Measurements from ENCODE around the gene BOLA3.

DNA sequence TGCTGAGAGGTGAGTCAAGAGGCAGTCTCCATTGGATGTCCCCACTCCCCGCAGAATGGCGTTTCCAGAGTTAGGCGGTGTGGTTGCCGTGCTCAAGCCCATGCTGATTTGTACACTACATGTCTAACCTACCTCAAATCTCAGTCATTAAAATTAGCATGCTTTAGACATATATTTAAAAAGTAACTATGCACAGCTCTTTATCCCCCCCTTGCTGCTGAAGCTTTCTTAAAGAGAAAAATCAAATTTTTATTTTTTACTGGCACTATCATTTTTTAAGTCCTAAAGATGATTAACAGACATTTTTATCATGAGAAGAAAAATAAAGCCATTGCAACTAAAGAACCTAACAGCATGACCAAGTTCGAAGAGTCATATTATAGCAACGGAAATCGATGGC is 42.9 kb downstream of the BOLA3 start:
- TF ChIP-seq, protein P1, sequence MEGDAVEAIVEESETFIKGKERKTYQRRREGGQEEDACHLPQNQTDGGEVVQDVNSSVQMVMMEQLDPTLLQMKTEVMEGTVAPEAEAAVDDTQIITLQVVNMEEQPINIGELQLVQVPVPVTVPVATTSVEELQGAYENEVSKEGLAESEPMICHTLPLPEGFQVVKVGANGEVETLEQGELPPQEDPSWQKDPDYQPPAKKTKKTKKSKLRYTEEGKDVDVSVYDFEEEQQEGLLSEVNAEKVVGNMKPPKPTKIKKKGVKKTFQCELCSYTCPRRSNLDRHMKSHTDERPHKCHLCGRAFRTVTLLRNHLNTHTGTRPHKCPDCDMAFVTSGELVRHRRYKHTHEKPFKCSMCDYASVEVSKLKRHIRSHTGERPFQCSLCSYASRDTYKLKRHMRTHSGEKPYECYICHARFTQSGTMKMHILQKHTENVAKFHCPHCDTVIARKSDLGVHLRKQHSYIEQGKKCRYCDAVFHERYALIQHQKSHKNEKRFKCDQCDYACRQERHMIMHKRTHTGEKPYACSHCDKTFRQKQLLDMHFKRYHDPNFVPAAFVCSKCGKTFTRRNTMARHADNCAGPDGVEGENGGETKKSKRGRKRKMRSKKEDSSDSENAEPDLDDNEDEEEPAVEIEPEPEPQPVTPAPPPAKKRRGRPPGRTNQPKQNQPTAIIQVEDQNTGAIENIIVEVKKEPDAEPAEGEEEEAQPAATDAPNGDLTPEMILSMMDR (IDR thresholded peaks at IDR 0.05; ENCODE audit: poor library complexity, severe bottlenecking), result no peak
- TF ChIP-seq EZH2 (IDR thresholded peaks at IDR 0.05; ENCODE audit: borderline replicate concordance, insufficient read depth, low read length, poor library complexity, severe bottlenecking) (no peak), TAF1 (IDR thresholded peaks at IDR 0.05; ENCODE audit: low read depth) (no peak), POLR2AphosphoS5 (IDR thresholded peaks at IDR 0.05) (no peak)
